Measurements from ENCODE around the gene B3GALT2.

DNA sequence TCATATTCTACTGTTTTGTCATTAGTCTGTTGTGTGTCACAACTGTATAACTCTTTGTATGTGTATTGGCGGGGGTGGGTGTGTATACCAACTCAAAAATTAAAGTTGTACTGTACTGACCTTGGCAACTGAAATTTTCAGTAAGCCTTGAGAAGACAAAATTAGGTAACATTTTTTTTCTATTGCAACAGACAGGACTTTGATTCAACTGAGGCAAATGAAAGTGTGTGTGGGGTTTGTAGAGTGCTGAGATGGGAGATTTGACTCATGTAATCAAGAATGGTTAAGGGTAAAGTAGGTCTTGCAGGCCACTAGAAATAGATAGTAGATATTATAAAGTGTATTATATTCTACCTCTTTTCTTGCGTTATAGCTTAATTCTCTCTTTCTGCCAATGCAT, 14.6 kb upstream of the B3GALT2 start:
- TF ChIP-seq CTCF (conservative IDR thresholded peaks at IDR 0.05 in 1 of 2, IDR thresholded peaks at IDR 0.05 in 1 of 2; ENCODE audit: extremely low read depth in 1 of 2, insufficient read depth in 1 of 2, low read depth in 1 of 2, low read length in 2 of 2) (no peak), EZH2 (IDR thresholded peaks at IDR 0.05; ENCODE audit: borderline replicate concordance, low read length) (no peak)
